Muscle layer of duodenum (tissue), 2 donors: ENCODE measurements around the gene STXBP1.
"Not testable (repeated sequence)": the region's sequence is repeated elsewhere in the genome, so short reads cannot be mapped to it uniquely, and the experiment has no call there.

ENCODE experiments used
- H3K27ac ChIP-seq: one replicate; pipeline ENCODE4 v1.7.0; 2013; ENCODE audit warnings: mild to moderate bottlenecking, low read length
- H3K27me3 ChIP-seq: one replicate; pipeline ENCODE4 v1.7.0; 2013; ENCODE audit warnings: low read depth, mild to moderate bottlenecking, control low read depth, low read length
- H3K36me3 ChIP-seq, 2 donors: one replicate each; pipeline ENCODE4 v1.7.0; 2013; ENCODE audit warnings: low read length in 2 of 2, control low read depth in 1 of 2, mild to moderate bottlenecking in 1 of 2; ENCODE audit not compliant: insufficient read depth in 2 of 2, control insufficient read depth in 1 of 2
- H3K4me1 ChIP-seq, 2 donors: one replicate each; pipeline ENCODE4 v1.7.0; 2013; ENCODE audit warnings: low read length in 2 of 2, mild to moderate bottlenecking in 2 of 2, control low read depth in 1 of 2, moderate library complexity in 1 of 2; ENCODE audit not compliant: insufficient read depth in 2 of 2, control insufficient read depth in 1 of 2
- H3K4me3 ChIP-seq, 2 donors: one replicate each; pipeline ENCODE4 v1.7.0; 2013; ENCODE audit warnings: low read length in 2 of 2, low read depth in 1 of 2, mild to moderate bottlenecking in 1 of 2
- H3K9me3 ChIP-seq, 2 donors: one replicate each; pipeline ENCODE4 v1.7.0; 2013; ENCODE audit warnings: low read length in 2 of 2, control low read depth in 1 of 2, mild to moderate bottlenecking in 1 of 2; ENCODE audit not compliant: control insufficient read depth in 1 of 2
- donor health status: healthy.

The STXBP1 gene

GRCh38 chr9:127568971-127569885 is 42.8 kb upstream of the STXBP1 start:
- Histone ChIP-seq H3K27ac (peak overlapping the region; percentile 88), H3K4me1 (peaks cover 21 to 32% of the 10 kb centered on the region in 2 donors), H3K4me3 (peak overlapping the region; percentile 55 to 81), H3K27me3 (no peaks in the 10 kb centered on the region), H3K36me3 (no peaks in the 10 kb centered on the region), H3K9me3 (no peaks in the 10 kb centered on the region)

DNA sequence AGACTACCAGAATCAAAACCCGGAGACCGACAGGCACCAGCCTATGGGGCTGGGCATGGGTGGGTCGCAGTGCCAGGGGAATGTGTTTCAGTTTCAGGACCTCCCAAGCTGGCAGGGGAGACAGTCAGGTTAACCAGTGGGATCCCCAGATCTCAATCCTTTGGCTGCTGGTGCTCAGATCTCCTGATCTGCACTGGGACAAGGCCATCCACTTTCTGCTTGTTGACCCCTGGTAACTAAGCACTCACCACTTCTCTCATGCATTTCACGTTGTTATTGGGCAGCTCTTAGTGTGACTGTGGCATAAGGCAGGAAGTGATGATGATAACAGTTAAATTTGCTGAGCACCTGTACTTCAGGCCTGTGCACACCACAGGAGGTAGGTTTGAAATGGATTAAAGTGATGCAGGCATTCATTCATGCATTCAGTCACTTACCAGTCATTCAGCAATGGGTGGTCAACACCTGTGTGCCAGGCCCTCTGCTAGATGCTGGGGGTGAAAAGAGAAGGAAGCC is 42.1 kb upstream of the STXBP1 start:
- H3K36me3 ChIP-seq = no peaks in the 10 kb centered on the region
- peaks cover 27 to 39% of the 10 kb centered on the region in 2 donors for H3K4me1 ChIP-seq
- H3K27me3 ChIP-seq = no peaks in the 10 kb centered on the region
- H3K9me3 ChIP-seq = no peaks in the 10 kb centered on the region
- H3K4me3 ChIP-seq = peak overlapping the region in 1 of 2 donors; percentile 55
- peak overlapping the region; percentile 77 for H3K27ac ChIP-seq

GRCh38 chr9:127570533-127571111 is 41.5 kb upstream of the STXBP1 start:
- Histone ChIP-seq H3K4me3 (no peak overlapping the region), H3K27ac (peak overlapping the region; percentile 77), H3K9me3 (no peaks in the 10 kb centered on the region), H3K36me3 (no peaks in the 10 kb centered on the region), H3K27me3 (no peaks in the 10 kb centered on the region), H3K4me1 (peaks cover 27 to 41% of the 10 kb centered on the region in 2 donors)

DNA sequence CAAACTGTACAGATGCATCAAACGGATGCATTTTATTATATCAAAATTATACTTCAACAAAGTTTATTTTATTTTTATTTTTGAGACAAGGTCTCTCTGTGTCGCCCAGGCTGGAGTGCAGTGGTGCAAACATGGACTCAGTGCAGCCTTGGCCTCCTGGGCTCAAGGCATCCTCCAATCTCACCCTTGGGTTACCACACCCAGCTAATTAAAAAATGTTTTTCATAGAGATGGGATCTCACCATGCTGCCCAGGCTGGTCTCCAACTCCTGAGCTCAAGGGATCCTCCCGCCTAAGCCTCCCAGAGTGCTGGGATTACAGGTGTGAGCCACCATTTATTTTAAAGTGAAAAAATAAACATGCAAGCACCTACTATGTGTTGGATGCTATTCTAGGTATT is 40.1 kb upstream of the STXBP1 start:
- Histone ChIP-seq H3K4me1 (peaks cover 22 to 32% of the 10 kb centered on the region in 2 donors), H3K9me3 (no peaks in the 10 kb centered on the region)

GRCh38 chr9:127572961-127573721 is 38.9 kb upstream of the STXBP1 start:
- Histone ChIP-seq H3K27ac (peak overlapping the region; percentile 69), H3K36me3 (no peaks in the 10 kb centered on the region), H3K4me3 (no peak overlapping the region), H3K4me1 (peaks cover 22% of the 10 kb centered on the region in 2 donors), H3K27me3 (no peaks in the 10 kb centered on the region), H3K9me3 (no peaks in the 10 kb centered on the region)

More for the DNA sequence above, 40.1 kb upstream of the STXBP1 start:
- Histone ChIP-seq H3K27ac (no peak overlapping the region), H3K36me3 (no peaks in the 10 kb centered on the region), H3K4me3 (no peak overlapping the region), H3K27me3 (no peaks in the 10 kb centered on the region)

DNA sequence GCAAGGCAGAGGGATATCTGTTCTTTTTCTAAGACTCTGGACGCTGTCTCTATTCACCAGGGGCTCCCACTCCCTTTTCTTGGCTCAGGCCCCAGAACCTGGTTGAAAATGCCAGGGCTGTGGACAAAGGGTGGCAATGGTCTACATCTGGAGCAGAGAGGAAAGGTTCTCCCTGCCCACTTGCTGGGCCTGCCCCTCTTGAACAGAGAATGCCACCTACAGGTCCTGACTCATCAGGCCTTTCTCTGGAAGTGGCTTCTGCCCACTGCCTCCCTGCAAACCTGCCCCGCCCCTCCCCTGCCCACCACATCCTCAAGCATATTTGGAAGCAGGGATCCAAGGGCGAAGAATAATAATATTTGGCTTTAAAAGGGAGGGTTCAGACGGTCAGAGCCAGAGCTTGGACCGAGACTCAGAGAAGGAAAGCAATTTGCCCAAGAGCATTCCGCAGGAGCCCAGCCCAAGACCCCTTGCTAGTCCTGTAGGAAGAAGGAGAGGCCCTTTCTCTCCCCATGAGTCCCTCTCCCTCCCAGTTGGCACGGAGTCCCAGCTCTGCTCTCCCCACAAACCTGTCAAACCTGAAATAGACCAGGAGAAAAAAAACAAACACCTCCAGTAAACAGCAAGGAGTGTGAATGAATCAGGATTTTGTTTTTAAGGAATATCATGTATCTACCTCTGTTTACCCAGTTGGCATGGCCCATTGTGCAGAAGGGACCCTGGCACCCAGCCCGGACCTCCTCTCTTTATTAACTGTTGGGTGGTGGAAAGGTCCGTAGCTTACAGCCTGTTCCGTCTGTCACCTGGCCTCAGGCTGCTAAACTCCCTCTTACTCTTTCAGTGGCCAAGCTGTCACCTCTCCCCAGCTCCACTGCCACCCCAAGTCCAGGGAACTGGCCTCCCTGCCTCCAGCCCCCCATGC is 37.7 kb upstream of the STXBP1 start:
- H3K4me3 ChIP-seq = no peak overlapping the region
- H3K27ac ChIP-seq = peak overlapping the region; percentile 69
- peaks cover 27 to 29% of the 10 kb centered on the region in 2 donors for H3K4me1 ChIP-seq
- no peaks in the 10 kb centered on the region for H3K36me3 ChIP-seq
- H3K9me3 ChIP-seq = no peaks in the 10 kb centered on the region
- H3K27me3 ChIP-seq = no peaks in the 10 kb centered on the region

- no peak overlapping the region for H3K4me3 ChIP-seq
- H3K4me1 ChIP-seq = peaks cover 19 to 27% of the 10 kb centered on the region in 2 donors
- no peaks in the 10 kb centered on the region for H3K27me3 ChIP-seq
- H3K9me3 ChIP-seq = no peaks in the 10 kb centered on the region
- no peak overlapping the region for H3K27ac ChIP-seq
- H3K36me3 ChIP-seq = no peaks in the 10 kb centered on the region
Measured at GRCh38 chr9:127575875-127576778, 36.0 kb upstream of the STXBP1 start.

DNA sequence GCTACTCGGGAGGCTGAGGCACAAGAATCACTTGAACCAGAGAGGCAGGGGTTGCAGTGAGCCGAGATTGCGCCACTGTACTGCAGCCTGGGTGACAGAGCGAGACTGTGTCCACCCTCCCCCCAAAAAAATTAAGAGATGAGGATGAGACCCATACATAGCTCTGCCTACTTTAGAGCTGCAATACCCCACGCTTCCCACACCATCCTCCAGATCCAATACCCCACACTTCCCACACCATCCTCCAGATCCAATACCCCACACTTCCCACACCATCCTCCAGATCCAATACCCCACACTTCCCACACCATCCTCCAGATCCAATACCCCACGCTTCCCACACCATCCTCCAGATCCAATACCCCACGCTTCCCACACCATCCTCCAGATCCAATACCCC is 34.9 kb upstream of the STXBP1 start:
- H3K4me1 ChIP-seq = peaks cover 19 to 27% of the 10 kb centered on the region in 2 donors
- H3K27ac ChIP-seq, H3K36me3 ChIP-seq, H3K4me3 ChIP-seq, H3K9me3 ChIP-seq, H3K27me3 ChIP-seq: not testable (repeated sequence)

GRCh38 chr9:127578627-127578951 is 33.5 kb upstream of the STXBP1 start:
- Histone ChIP-seq H3K27me3 (no peaks in the 10 kb centered on the region), H3K4me3 (peak overlapping the region; percentile 32 to 33), H3K36me3 (no peaks in the 10 kb centered on the region), H3K9me3 (no peaks in the 10 kb centered on the region), H3K27ac (peak overlapping the region; percentile 51), H3K4me1 (peaks cover 19 to 27% of the 10 kb centered on the region in 2 donors)
